OCI-M1 (cell line): ENCODE data around the gene PIP5KL1.

ENCODE experiments used
- DNase-seq: peaks from one replicate; lab custom pipeline; 2025; lab: John Stamatoyannopoulos, UW

The PIP5KL1 gene

DNA sequence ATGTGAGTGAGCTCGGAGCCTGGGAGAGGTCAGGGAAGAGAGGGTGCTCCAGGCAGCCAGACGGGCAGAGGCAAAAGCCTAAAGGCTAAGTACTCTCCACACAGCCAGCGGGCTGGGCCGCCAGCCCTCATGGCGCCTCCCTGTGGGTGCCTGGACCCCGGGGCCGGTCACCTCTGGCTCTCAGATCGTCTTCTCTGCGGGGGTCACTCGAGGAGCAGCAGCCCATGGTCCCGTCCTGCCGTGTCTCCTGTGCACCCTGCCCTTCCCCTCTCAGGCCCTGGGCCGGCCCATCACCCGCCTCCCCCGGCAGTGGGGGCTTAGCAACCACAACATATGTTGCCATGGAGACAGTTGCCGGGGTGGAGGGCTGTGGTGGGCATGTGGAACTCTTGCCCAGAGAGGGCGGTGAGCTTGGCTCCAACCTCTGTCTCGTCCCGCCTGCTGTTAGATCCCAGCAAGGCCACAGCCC, 57.3 kb downstream of the PIP5KL1 start:
- DNase-seq, result no peak

DNA sequence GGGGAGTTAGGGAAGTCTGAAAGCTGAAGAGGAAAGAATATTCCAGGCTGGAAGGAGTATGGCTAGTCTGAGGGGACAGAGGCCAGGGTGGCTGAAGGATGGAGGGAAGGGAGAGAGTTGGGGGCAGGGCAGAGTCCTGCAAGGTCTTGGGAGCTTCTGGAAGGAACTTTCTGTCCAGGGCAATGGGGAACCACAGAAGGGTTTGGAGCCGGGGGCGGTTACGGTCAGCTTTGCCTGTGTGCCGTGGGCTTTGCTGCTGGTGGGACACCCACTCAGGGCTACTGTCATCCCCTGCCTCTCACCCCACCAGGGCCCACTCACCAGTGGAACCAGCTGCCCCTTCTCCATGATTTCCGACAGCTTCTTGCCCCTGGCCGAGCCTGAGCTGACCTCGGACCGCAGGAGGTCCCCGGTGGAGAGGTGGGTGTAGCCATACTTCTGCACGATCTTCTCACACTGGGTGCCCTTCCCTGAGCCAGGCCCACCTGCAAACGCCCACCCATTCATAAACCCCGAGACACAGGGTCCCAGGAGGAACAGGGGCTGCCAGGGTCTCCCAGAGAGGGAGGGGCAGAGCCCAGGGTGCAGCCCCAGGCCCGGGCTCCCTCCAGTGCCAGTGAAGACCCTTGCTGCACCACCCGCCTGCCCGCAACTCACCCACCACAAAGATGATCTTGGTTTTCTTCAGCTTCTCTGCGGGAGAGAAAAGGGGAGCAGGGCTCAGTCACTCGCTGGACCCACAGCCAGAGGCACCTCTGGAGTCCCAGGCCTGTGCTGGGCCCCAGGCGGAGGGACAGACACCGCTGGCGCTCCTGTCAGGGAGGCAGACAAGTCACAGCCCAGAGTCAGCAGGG, 58.0 kb downstream of the PIP5KL1 start:
- no peak for DNase-seq

DNA sequence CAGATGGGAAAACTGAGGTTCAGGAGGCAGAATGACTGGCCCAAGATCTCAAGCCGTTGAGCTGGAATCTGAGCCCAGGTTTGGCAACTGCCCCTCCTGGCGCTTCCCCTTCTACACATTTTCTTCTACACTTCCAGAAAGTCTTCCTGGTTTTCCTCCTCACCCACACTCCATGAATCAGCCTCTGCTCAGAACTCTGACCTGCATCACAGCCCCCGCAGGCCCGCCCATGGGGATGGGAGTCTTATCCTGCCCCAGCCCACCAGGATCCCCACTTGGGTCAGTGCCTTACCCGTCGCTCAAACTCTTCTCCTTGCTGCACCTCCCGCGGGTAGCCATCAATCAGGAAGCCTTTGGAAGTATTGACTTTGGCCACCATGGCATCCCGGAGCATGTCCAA, 59.0 kb downstream of the PIP5KL1 start:
- no peak for DNase-seq

DNA sequence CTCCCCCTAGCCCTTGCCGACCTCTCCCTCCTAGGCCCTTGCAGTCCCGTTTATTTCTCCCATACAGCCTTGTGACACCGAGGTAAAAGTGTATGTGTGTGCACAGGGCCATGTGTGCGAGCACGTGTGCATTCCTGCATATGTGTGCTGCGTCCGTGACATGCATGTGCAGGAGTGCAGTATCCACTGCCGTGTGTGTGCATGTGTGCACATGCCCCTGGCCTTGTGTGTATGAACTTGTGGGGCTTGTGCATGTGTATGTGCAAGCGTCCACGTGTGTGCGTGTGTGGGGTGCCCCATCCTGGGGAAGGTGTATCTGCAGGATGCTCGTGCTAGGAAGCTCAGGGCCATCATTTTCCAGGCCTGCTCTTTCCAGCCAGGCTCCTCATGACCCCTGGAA, 59.7 kb downstream of the PIP5KL1 start:
- DNase-seq, result no peak
